Panc1 (cell line): ENCODE measurements around the gene LRPPRC. TPM values are rescaled to one million over a fixed set of nuclear protein-coding genes. Genes with fewer than 3 reads are reported as not detected.

Experiments used
- ATAC-seq: fragments of 200-7000 bp; cut with Tn5 transposase; 2 replicates; pipeline ENCODE4 v1.9.1; 2020; ENCODE audit warnings: mild to moderate bottlenecking, moderate library complexity
- BruUV-seq: library from RNA; stranded (reverse); fragments of 400-500 nt; replicated peaks from 2 replicates; lab custom pipeline; 2021; lab: Mats Ljungman, UMichigan
- CTCF ChIA-PET: fragments of 300-600 bp; sonication (Branson Sonifier 250); formaldehyde crosslinking; loops from one replicate; lab custom pipeline; 2022; ENCODE audit warnings: antibody characterized with exemption; lab: Charles Lee
- POLR2A ChIA-PET: fragments of 300-600 bp; sonication (Branson Sonifier 250); formaldehyde crosslinking; loops from one replicate; lab custom pipeline; 2022; ENCODE audit warnings: antibody characterized with exemption; lab: Charles Lee
- DNase-seq: peaks from one replicate; pipeline ENCODE4 v3.0.0-alpha.2; 2010; ENCODE audit warnings: low read depth, low spot score
- H3K27ac ChIP-seq: 2 replicates; pipeline ENCODE4 v1.5.1; 2011; ENCODE audit warnings: mild to moderate bottlenecking, low read length, inconsistent platforms
- H3K27me3 ChIP-seq: fragments of 200-500 bp; sonication (Bioruptor generic); 2 replicates; pipeline ENCODE4 v1.6.0; 2014; ENCODE audit warnings: low read length, inconsistent platforms; ENCODE audit not compliant: control insufficient read depth, insufficient read depth
- H3K36me3 ChIP-seq: fragments of 200-500 bp; sonication (Bioruptor generic); 2 replicates; pipeline ENCODE4 v1.5.1; 2014; ENCODE audit warnings: inconsistent platforms, mild to moderate bottlenecking, low read length, moderate library complexity; ENCODE audit not compliant: control insufficient read depth, insufficient read depth
- H3K4me1 ChIP-seq: 2 replicates; pipeline ENCODE4 v1.5.1; 2011; ENCODE audit warnings: inconsistent platforms, mild to moderate bottlenecking, low read length, moderate library complexity; ENCODE audit not compliant: control insufficient read depth, insufficient read depth
- H3K4me3 ChIP-seq, 2 experiments: 2 replicates each; pipeline ENCODE4 v1.5.1; 2011 to 2012; ENCODE audit warnings: low read depth in 2 of 2, low read length in 2 of 2, mild to moderate bottlenecking in 2 of 2, inconsistent platforms in 1 of 2, moderate library complexity in 1 of 2
- H3K9me3 ChIP-seq: fragments of 200-500 bp; sonication (Bioruptor generic); 2 replicates; pipeline ENCODE4 v1.5.1; 2014; ENCODE audit warnings: low read depth, mild to moderate bottlenecking, inconsistent platforms, low read length, moderate library complexity; ENCODE audit not compliant: control insufficient read depth, insufficient read depth
- POLR2AphosphoS5 ChIP-seq: IDR thresholded peaks from 2 replicates; pipeline ENCODE4 v1.6.1; 2012; ENCODE audit warnings: mild to moderate bottlenecking, low read depth, low read length, moderate library complexity
- SIN3A ChIP-seq: IDR thresholded peaks from 2 replicates; pipeline ENCODE4 v1.6.1; 2012; ENCODE audit warnings: low read depth, mild to moderate bottlenecking, low read length, moderate library complexity, borderline replicate concordance; ENCODE audit not compliant: insufficient read depth
- TCF7L2 ChIP-seq: IDR thresholded peaks from 2 replicates; pipeline ENCODE4 v1.6.1; 2011; ENCODE audit warnings: mild to moderate bottlenecking, low read depth, low read length, inconsistent platforms
- in situ Hi-C: cut with HindIII; loops from 2 replicates; pipeline ENCODE4 v1.10.0; 2016; ENCODE audit warnings: low sequenced_read_pairs, low pct_unique_long_range_greater_than_20kb
- intact Hi-C: fragments of 100-400 bp; cut with micrococcal nuclease; formaldehyde crosslinking; loops from one replicate; pipeline ENCODE4 v1.10.0; 2022; ENCODE audit not compliant: unreplicated experiment
- total RNA-seq: library from RNA; stranded (reverse); gene quantifications from one replicate; pipeline ENCODE4 v1.2.1, GENCODE V29; 2021; ENCODE audit not compliant: unreplicated experiment
- TF ChIP-seq, protein P1 (sequence below), 2 experiments: IDR thresholded peaks; 2 replicates each; pipeline ENCODE4 v1.6.1; 2011 to 2012; ENCODE audit warnings: low read depth in 2 of 2, control low read depth in 1 of 2, low read length in 1 of 2, mild to moderate bottlenecking in 1 of 2, moderate library complexity in 1 of 2; ENCODE audit not compliant: insufficient read depth in 1 of 2
- TF ChIP-seq, protein P2 (sequence below): fragments of 450-650 bp; IDR thresholded peaks from 2 replicates; pipeline ENCODE4 v1.5.1; 2017; ENCODE audit warnings: mild to moderate bottlenecking

Gene LRPPRC
- total RNA-seq, 1 experiment from 2014 or later = 207 TPM

DNA sequence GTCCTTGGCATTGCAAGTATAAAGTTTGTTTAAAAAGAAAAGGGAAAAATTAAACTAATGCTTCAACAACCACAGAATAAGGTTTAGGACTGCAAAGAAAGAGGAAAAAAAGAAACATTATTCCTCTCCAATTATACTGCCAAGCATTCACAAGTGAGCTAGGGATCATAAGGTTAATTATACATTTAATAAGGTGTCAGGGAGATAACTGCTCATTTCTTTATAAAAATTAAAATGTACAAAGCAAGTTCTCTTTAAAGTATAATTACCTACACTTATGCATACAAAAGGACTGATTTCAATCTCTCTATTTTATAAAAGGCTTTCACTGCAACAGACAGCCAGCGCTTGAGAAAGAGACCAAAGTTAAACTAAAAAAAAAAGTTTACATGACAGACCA is 98.9 kb downstream of the LRPPRC start:
- in situ Hi-C loops = no loop called here

DNA sequence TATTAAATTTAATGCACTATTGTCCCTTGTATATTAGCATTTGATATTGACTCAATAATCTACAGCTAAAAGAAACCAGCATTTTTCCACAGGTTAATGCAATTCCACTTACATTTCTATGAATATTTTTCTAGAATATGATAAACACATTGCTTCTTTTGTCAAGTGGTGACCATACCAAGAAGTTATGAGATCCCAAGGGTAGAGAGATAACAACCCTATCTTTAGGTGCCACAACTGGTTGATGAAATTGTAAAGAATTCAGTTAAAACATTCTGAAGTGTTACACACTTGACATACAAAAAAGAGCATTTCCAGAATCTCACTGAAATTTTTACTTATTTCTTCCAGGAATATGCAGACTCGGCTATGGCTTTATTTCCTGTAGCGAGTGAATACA is 101.0 kb downstream of the LRPPRC start:
- Histone ChIP-seq H3K27ac (no peak overlapping the region), H3K4me3 (no peak overlapping the region), H3K4me1 (peaks cover 11% of the 10 kb centered on the region), H3K36me3 (peaks cover 71% of the 10 kb centered on the region), H3K27me3 (no peaks in the 10 kb centered on the region), H3K9me3 (no peaks in the 10 kb centered on the region)
- ATAC-seq = no peak
- intact Hi-C loops = no loop called here
- DNase-seq = no peak
- ChIA-PET CTCF (no interaction called here), POLR2A (no interaction called here)
- TF ChIP-seq, protein P1, sequence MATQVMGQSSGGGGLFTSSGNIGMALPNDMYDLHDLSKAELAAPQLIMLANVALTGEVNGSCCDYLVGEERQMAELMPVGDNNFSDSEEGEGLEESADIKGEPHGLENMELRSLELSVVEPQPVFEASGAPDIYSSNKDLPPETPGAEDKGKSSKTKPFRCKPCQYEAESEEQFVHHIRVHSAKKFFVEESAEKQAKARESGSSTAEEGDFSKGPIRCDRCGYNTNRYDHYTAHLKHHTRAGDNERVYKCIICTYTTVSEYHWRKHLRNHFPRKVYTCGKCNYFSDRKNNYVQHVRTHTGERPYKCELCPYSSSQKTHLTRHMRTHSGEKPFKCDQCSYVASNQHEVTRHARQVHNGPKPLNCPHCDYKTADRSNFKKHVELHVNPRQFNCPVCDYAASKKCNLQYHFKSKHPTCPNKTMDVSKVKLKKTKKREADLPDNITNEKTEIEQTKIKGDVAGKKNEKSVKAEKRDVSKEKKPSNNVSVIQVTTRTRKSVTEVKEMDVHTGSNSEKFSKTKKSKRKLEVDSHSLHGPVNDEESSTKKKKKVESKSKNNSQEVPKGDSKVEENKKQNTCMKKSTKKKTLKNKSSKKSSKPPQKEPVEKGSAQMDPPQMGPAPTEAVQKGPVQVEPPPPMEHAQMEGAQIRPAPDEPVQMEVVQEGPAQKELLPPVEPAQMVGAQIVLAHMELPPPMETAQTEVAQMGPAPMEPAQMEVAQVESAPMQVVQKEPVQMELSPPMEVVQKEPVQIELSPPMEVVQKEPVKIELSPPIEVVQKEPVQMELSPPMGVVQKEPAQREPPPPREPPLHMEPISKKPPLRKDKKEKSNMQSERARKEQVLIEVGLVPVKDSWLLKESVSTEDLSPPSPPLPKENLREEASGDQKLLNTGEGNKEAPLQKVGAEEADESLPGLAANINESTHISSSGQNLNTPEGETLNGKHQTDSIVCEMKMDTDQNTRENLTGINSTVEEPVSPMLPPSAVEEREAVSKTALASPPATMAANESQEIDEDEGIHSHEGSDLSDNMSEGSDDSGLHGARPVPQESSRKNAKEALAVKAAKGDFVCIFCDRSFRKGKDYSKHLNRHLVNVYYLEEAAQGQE (IDR thresholded peaks at IDR 0.05; ENCODE audit: insufficient read depth in 1 of 2, low read depth in 2 of 2, low read length in 1 of 2) = no peak
- TF ChIP-seq, protein P2, sequence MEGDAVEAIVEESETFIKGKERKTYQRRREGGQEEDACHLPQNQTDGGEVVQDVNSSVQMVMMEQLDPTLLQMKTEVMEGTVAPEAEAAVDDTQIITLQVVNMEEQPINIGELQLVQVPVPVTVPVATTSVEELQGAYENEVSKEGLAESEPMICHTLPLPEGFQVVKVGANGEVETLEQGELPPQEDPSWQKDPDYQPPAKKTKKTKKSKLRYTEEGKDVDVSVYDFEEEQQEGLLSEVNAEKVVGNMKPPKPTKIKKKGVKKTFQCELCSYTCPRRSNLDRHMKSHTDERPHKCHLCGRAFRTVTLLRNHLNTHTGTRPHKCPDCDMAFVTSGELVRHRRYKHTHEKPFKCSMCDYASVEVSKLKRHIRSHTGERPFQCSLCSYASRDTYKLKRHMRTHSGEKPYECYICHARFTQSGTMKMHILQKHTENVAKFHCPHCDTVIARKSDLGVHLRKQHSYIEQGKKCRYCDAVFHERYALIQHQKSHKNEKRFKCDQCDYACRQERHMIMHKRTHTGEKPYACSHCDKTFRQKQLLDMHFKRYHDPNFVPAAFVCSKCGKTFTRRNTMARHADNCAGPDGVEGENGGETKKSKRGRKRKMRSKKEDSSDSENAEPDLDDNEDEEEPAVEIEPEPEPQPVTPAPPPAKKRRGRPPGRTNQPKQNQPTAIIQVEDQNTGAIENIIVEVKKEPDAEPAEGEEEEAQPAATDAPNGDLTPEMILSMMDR = no peak
- TF ChIP-seq TCF7L2 (no peak), POLR2AphosphoS5 (no peak), SIN3A (no peak)
- BruUV-seq = no TSS peak
- in situ Hi-C loops = no loop called here

More for the DNA sequence above, 98.9 kb downstream of the LRPPRC start:
- DNase-seq = no peak
- ChIA-PET POLR2A (no interaction called here), CTCF (no interaction called here)
- Histone ChIP-seq H3K27ac (no peak overlapping the region), H3K36me3 (peaks cover 91% of the 10 kb centered on the region), H3K4me1 (peaks cover 11% of the 10 kb centered on the region), H3K4me3 (no peak overlapping the region), H3K9me3 (no peaks in the 10 kb centered on the region), H3K27me3 (no peaks in the 10 kb centered on the region)
- intact Hi-C loops = no loop called here
- TF ChIP-seq POLR2AphosphoS5 (no peak), TCF7L2 (no peak), SIN3A (no peak)
- TF ChIP-seq, protein P1 (IDR thresholded peaks at IDR 0.05; ENCODE audit: insufficient read depth in 1 of 2, low read depth in 2 of 2, low read length in 1 of 2) = no peak
- TF ChIP-seq, protein P2 = no peak
- BruUV-seq = no TSS peak
- ATAC-seq = no peak
